Coronary artery (tissue), 2 donors: Measurements from ENCODE around the gene GRIN3B.

Source experiments
- DNase-seq: peaks from one replicate; pipeline ENCODE4 v3.0.0-alpha.2; 2017; ENCODE audit warnings: low spot score
- H3K27ac ChIP-seq, 2 donors: fragments of 200-600 bp; sonication (generic); one replicate each; pipeline ENCODE4 v1.5.1; 2016 to 2019
- H3K4me3 ChIP-seq: fragments of 200-600 bp; sonication (generic); 2 replicates; pipeline ENCODE4 v1.5.1; 2016; ENCODE audit warnings: mild to moderate bottlenecking, moderate library complexity
- CTCF ChIP-seq: fragments of 200-600 bp; sonication (generic); IDR thresholded peaks from one replicate; pipeline ENCODE4 v1.5.1; 2019; ENCODE audit warnings: antibody characterized with exemption

The GRIN3B gene

GRCh38 chr19:961866-962620 is 38.2 kb upstream of the GRIN3B start:
- Histone ChIP-seq H3K4me3 (no peak overlapping the region), H3K27ac (no peak overlapping the region)
- no peak for DNase-seq
- no peak for TF ChIP-seq CTCF

GRCh38 chr19:962683-963400 is 37.4 kb upstream of the GRIN3B start:
- DNase-seq, result no peak
- no peak overlapping the region for H3K4me3 ChIP-seq
- TF ChIP-seq CTCF, result no peak
- H3K27ac ChIP-seq, result no peak overlapping the region

GRCh38 chr19:963486-963951 is 36.7 kb upstream of the GRIN3B start:
- Histone ChIP-seq H3K27ac (no peak overlapping the region), H3K4me3 (no peak overlapping the region)
- DNase-seq, result no peak
- TF ChIP-seq CTCF, result no peak

GRCh38 chr19:964116-964520 is 36.1 kb upstream of the GRIN3B start:
- no peak overlapping the region for H3K27ac ChIP-seq
- DNase-seq, result no peak
- no peak overlapping the region for H3K4me3 ChIP-seq
- no peak for TF ChIP-seq CTCF

GRCh38 chr19:964761-965694 is 35.2 kb upstream of the GRIN3B start:
- TF ChIP-seq CTCF, result no peak
- no peak for DNase-seq

GRCh38 chr19:966485-967088 is 33.6 kb upstream of the GRIN3B start:
- H3K27ac ChIP-seq, result no peak overlapping the region
- no peak for TF ChIP-seq CTCF
- DNase-seq, result no peak
- no peak overlapping the region for H3K4me3 ChIP-seq

More at GRCh38 chr19:964761-965694, 35.2 kb upstream of the GRIN3B start:
- H3K4me3 ChIP-seq, result no peak overlapping the region
- H3K27ac ChIP-seq, result no peak overlapping the region
